Measurements from ENCODE around the gene LRRFIP1. TPM values are rescaled to one million over a fixed set of nuclear protein-coding genes. Genes with fewer than 3 reads are reported as not detected.

Gene LRRFIP1
- total and polyA plus RNA-seq, 10 of the 15 experiments (the other 5 are each of a cell fraction or from before 2014, with no cell fraction given) = 36.2 to 120 (median 74.3) TPM

DNA sequence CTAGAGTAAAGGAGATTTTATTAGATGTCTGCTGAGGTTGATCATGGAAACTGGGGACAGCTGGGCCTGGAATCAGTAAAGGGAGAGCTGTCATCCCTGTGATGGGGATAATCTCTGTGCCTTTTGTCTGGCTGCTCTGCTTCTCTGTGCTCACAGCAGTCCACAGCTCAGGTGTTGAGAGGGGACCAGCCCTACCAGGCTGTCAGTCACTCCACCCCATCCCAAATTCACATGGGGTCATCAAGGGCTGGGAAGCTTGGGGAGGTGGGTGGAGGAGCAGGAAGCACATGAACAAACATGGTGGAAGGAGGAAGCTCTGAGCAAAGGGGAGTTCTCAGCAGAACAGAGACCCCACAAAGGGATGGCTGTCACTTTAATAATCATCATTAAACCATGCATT is 13.7 kb upstream of the LRRFIP1 start:
- Histone ChIP-seq H3K27me3 (replicated peaks in 1 of 2; ENCODE audit: control insufficient read depth in 2 of 2, insufficient read depth in 2 of 2, low read length in 1 of 2) (no peaks in the 10 kb centered on the region), H3K4me2 (ENCODE audit: control insufficient read depth, insufficient read depth) (no peak overlapping the region), H3K9me3 (replicated peaks; ENCODE audit: control insufficient read depth, insufficient read depth, low read length) (no peaks in the 10 kb centered on the region; the same call in 2 of the 3 replicates), H4K20me1 (ENCODE audit: control insufficient read depth, insufficient read depth) (no peaks in the 10 kb centered on the region; the same call in 1 of the 2 replicates), H2AFZ (ENCODE audit: control insufficient read depth, low read depth, low read length) (no peak overlapping the region), H3K36me3 (ENCODE audit: control insufficient read depth in 2 of 2, insufficient read depth in 2 of 2, low read length in 1 of 2) (no peaks in the 10 kb centered on the region), H3K79me2 (ENCODE audit: control insufficient read depth, insufficient read depth, low read length) (no peaks in the 10 kb centered on the region), H3K4me3 (no peak overlapping the region), H3K9ac (ENCODE audit: control insufficient read depth, insufficient read depth, low read length) (no peak overlapping the region), H3K27ac (ENCODE audit: control insufficient read depth, insufficient read depth) (no peak overlapping the region), H3K4me1 (ENCODE audit: control insufficient read depth, insufficient read depth, low read length) (peaks cover 3% of the 10 kb centered on the region; the same call in 1 of the 2 replicates)
- intact Hi-C loops (cut with micrococcal nuclease; ENCODE audit: unreplicated experiment) = no loop called here
- ChIA-PET RAD21 (ENCODE audit: unreplicated experiment) (interaction anchor here (1.0 to 1.4 kb wide), 3 partner anchors 11 to 80 kb away, joined by 3 to 7 read pairs (median 3); no protein-coding TSS in a partner anchor), POLR2A (no interaction called here), SMC1A (ENCODE audit: uncharacterized antibody, unreplicated experiment) (interaction anchor here (1.1 to 1.5 kb wide), 3 partner anchors 10 to 41 kb away, joined by 3 to 4 read pairs (median 4); no protein-coding TSS in a partner anchor), CTCF (interaction anchor here (0.8 to 1.1 kb wide), 3 partner anchors 12 to 60 kb away, joined by 3 to 4 read pairs (median 3); no protein-coding TSS in a partner anchor)
- DNase-seq (ENCODE audit: low read depth, low spot score) (no peak), FAIRE-seq (no peak), ATAC-seq (no peak)
- in situ Hi-C loops (cut with MboI) = no loop called here
- no TSS peak for BruUV-seq (replicated peaks)
- TF ChIP-seq SIN3A (IDR thresholded peaks at IDR 0.05; ENCODE audit: low read depth, low read length) = no peak

GRCh38 chr2:237614151-237614720 is 13.2 kb upstream of the LRRFIP1 start:
- FAIRE-seq (no peak), ATAC-seq (no peak), DNase-seq (ENCODE audit: low read depth, low spot score) (no peak)
- no peak for TF ChIP-seq JUNB (IDR thresholded peaks at IDR 0.05)
- TF ChIP-seq SIX5 (IDR thresholded peaks at IDR 0.05; ENCODE audit: low read depth, low read length, severe bottlenecking) = no peak
- TF ChIP-seq CUX1 (IDR thresholded peaks at IDR 0.05; ENCODE audit: insufficient replicate concordance, low read depth, low read length) = no peak
- 0 out of 6 replicates have a peak, but pooled peaks of 1 of the 3 experiments have one; percentile 4 for TF ChIP-seq CTCF (IDR thresholded peaks at IDR 0.05 in 2 of 3, conservative IDR thresholded peaks at IDR 0.05 in 1 of 3; ENCODE audit: control insufficient read depth in 2 of 3, extremely low read depth in 1 of 3, insufficient read depth in 1 of 3, low read depth in 3 of 3, low read length in 3 of 3)
- TF ChIP-seq NFYB (IDR thresholded peaks at IDR 0.05; ENCODE audit: insufficient read depth, low read depth, low read length) = no peak
- TF ChIP-seq EGR1 (IDR thresholded peaks at IDR 0.05; ENCODE audit: borderline replicate concordance in 1 of 2, low read depth in 2 of 2, low read length in 2 of 2) = no peak
- TF ChIP-seq DPF2 (IDR thresholded peaks at IDR 0.05) = no peak
- no peaks in the 10 kb centered on the region for H3K79me2 ChIP-seq (ENCODE audit: control insufficient read depth, insufficient read depth, low read length)
- 55% methylated on average over 9 of the region's 9 CpGs for WGBS (ENCODE audit: insufficient coverage, insufficient replicate concordance, low lambda C conversion rate, missing lambda C conversion rate)
- no peak overlapping the region for H3K4me2 ChIP-seq (ENCODE audit: control insufficient read depth, insufficient read depth)
- H3K4me3 ChIP-seq = no peak overlapping the region
- H3K4me1 ChIP-seq (ENCODE audit: control insufficient read depth, insufficient read depth, low read length) = peaks cover 3% of the 10 kb centered on the region; the same call in 1 of the 2 replicates
- H4K20me1 ChIP-seq (ENCODE audit: control insufficient read depth, insufficient read depth) = no peaks in the 10 kb centered on the region; the same call in 1 of the 2 replicates
- H3K36me3 ChIP-seq (ENCODE audit: control insufficient read depth in 2 of 2, insufficient read depth in 2 of 2, low read length in 1 of 2) = no peaks in the 10 kb centered on the region
- in situ Hi-C loops (cut with MboI) (no loop called here), intact Hi-C loops (cut with micrococcal nuclease; ENCODE audit: unreplicated experiment) (no loop called here)
- SMC1A ChIA-PET (ENCODE audit: uncharacterized antibody, unreplicated experiment) = interaction anchor here (1.0 to 1.5 kb wide), 3 partner anchors 10 to 42 kb away, joined by 3 to 4 read pairs (median 4); no protein-coding TSS in a partner anchor
- no peaks in the 10 kb centered on the region for H3K27me3 ChIP-seq (replicated peaks in 1 of 2; ENCODE audit: control insufficient read depth in 2 of 2, insufficient read depth in 2 of 2, low read length in 1 of 2)
- BruUV-seq (replicated peaks) = no TSS peak
- no peaks in the 10 kb centered on the region; the same call in 2 of the 3 replicates for H3K9me3 ChIP-seq (replicated peaks; ENCODE audit: control insufficient read depth, insufficient read depth, low read length)
- CTCF ChIA-PET = interaction anchor here (1.0 kb wide), 1 partner anchor 14 kb away, joined by 3 read pairs; no protein-coding TSS in a partner anchor
- RAD21 ChIA-PET (ENCODE audit: unreplicated experiment) = interaction anchor here (1.0 to 1.4 kb wide), 2 partner anchors 11 to 12 kb away, joined by 3 to 7 read pairs; no protein-coding TSS in a partner anchor
- POLR2A ChIA-PET = interaction anchor here (1.5 kb wide), 1 partner anchor 13 kb away, joined by 3 read pairs; no protein-coding TSS in a partner anchor
- H2AFZ ChIP-seq (ENCODE audit: control insufficient read depth, low read depth, low read length) = no peak overlapping the region
- H3K9ac ChIP-seq (ENCODE audit: control insufficient read depth, insufficient read depth, low read length) = no peak overlapping the region
- no peak overlapping the region for H3K27ac ChIP-seq (ENCODE audit: control insufficient read depth, insufficient read depth)

All from GM12878 (cell line).